Tibial nerve (tissue), 3 donors: ENCODE data around the gene SYNPO2.

Source experiments
- CTCF ChIP-seq, 5 experiments: fragments of 200-600 bp in 3 of 5; fragments of 450-650 bp in 2 of 5; sonication (generic) in 3 of 5; IDR thresholded peaks; one replicate each; pipeline ENCODE4 v1.5.1; 2016 to 2019; ENCODE audit warnings: antibody characterized with exemption in 5 of 5, mild to moderate bottlenecking in 3 of 5, moderate library complexity in 2 of 5
- POLR2A ChIP-seq, 2 donors: fragments of 450-650 bp; IDR thresholded peaks; one replicate each; pipeline ENCODE4 v1.6.1; 2017; ENCODE audit warnings: antibody characterized with exemption in 2 of 2, mild to moderate bottlenecking in 2 of 2, moderate library complexity in 2 of 2

GRCh38 chr4:119024102-119024501, 135.4 kb downstream of the SYNPO2 start:
- TF ChIP-seq POLR2A (IDR thresholded peaks at IDR 0.05) (no peak), CTCF (IDR thresholded peaks at IDR 0.05) (no peak)
